Esophagus squamous epithelium (tissue), 4 donors: ENCODE data around the gene PTPRT.

Experiments used
- CTCF ChIP-seq, 6 experiments: fragments of 450-650 bp in 4 of 6; fragments of 200-600 bp in 2 of 6; sonication (generic) in 2 of 6; IDR thresholded peaks; one replicate each; pipeline ENCODE4 v1.5.1; 2016 to 2019; ENCODE audit warnings: antibody characterized with exemption in 6 of 6, mild to moderate bottlenecking in 4 of 6, moderate library complexity in 4 of 6
- POLR2A ChIP-seq, 4 donors: fragments of 450-650 bp; IDR thresholded peaks; one replicate each; pipeline ENCODE4 v1.6.1; 2017; ENCODE audit warnings: antibody characterized with exemption in 4 of 4, mild to moderate bottlenecking in 4 of 4, moderate library complexity in 3 of 4

- TF ChIP-seq CTCF (IDR thresholded peaks at IDR 0.05), result no peak
- TF ChIP-seq POLR2A (IDR thresholded peaks at IDR 0.05), result no peak
Measured at GRCh38 chr20:42254673-42255072, 935.0 kb downstream of the PTPRT start.
